H1 (cell line): Measurements from ENCODE around the gene PMP22. TPM values are rescaled to one million over a fixed set of nuclear protein-coding genes. Genes with fewer than 3 reads are reported as not detected.

Source experiments
- CTCF ChIA-PET: fragments of 300-600 bp; sonication (Branson Sonifier 250); formaldehyde crosslinking; loops from one replicate; lab custom pipeline; 2021; ENCODE audit not compliant: partially characterized antibody; lab: Charles Lee
- POLR2A ChIA-PET: fragments of 300-600 bp; sonication (Branson Sonifier 250); formaldehyde crosslinking; loops from one replicate; lab custom pipeline; 2021; ENCODE audit warnings: inconsistent platforms; ENCODE audit not compliant: partially characterized antibody; lab: Charles Lee
- DNase-seq, 2 experiments: peaks; one replicate each; pipeline versions ENCODE4 v3.0.0 to v3.0.0-alpha.2; 2010 to 2022; ENCODE audit warnings: low spot score in 2 of 2, low read depth in 1 of 2, mixed read lengths in 1 of 2
- FAIRE-seq: peaks from 2 replicates; lab custom pipeline; 2011; peaks lifted over from hg19 to GRCh38; lab: Jason Lieb, UNC
- H2AFZ ChIP-seq: 2 replicates; pipeline ENCODE4 v1.8.1; 2012; ENCODE audit warnings: low read length, inconsistent platforms
- H2AK5ac ChIP-seq: 2 replicates; pipeline ENCODE4 v1.6.1; 2013; ENCODE audit warnings: low read depth, low read length
- H2BK120ac ChIP-seq: replicated peaks from 2 replicates; pipeline ENCODE3; 2013; ENCODE audit warnings: low read depth, low read length, inconsistent platforms
- H2BK12ac ChIP-seq: 2 replicates; pipeline ENCODE4 v1.6.1; 2013; ENCODE audit warnings: low read depth, low read length
- H2BK15ac ChIP-seq: 2 replicates; pipeline ENCODE4 v1.6.1; 2013; ENCODE audit warnings: low read length
- H2BK20ac ChIP-seq: 2 replicates; pipeline ENCODE4 v1.6.1; 2013; ENCODE audit warnings: low read length
- H2BK5ac ChIP-seq: 2 replicates; pipeline ENCODE4 v1.6.1; 2013; ENCODE audit warnings: low read depth, low read length
- H3K14ac ChIP-seq: 2 replicates; pipeline ENCODE4 v1.6.1; 2013; ENCODE audit warnings: inconsistent platforms; ENCODE audit not compliant: insufficient read length
- H3K18ac ChIP-seq: 2 replicates; pipeline ENCODE4 v1.6.1; 2013; ENCODE audit warnings: low read length; ENCODE audit errors: extremely low read depth
- H3K23ac ChIP-seq: 2 replicates; pipeline ENCODE4 v1.6.1; 2013; ENCODE audit warnings: inconsistent platforms; ENCODE audit not compliant: insufficient read length
- H3K23me2 ChIP-seq: 2 replicates; pipeline ENCODE4 v1.6.1; 2013; ENCODE audit warnings: low read depth, low read length
- H3K27ac ChIP-seq: 2 replicates; pipeline ENCODE4 v1.6.1; 2011; ENCODE audit warnings: low read depth, low read length, inconsistent platforms
- H3K27me3 ChIP-seq, 4 experiments: replicated peaks in 1 of 4; 1 replicate in 1 of 4; 2 replicates in 3 of 4; pipeline versions ENCODE4 v1.6.1 to v1.8.1; 2011 to 2013; ENCODE audit warnings: low read length in 3 of 4, mild to moderate bottlenecking in 3 of 4, inconsistent platforms in 2 of 4, mixed read lengths in 2 of 4, moderate library complexity in 1 of 4; ENCODE audit not compliant: control insufficient read depth in 3 of 4, insufficient read depth in 3 of 4; ENCODE audit errors: extremely low read depth in 1 of 4
- H3K36me3 ChIP-seq, 4 experiments: 2 replicates each; pipeline versions ENCODE4 v1.6.1 to v1.8.1; 2011 to 2013; ENCODE audit warnings: mild to moderate bottlenecking in 4 of 4, low read length in 3 of 4, moderate library complexity in 2 of 4, control low read depth in 1 of 4, inconsistent platforms in 1 of 4; ENCODE audit not compliant: insufficient read depth in 4 of 4, control insufficient read depth in 2 of 4
- H3K4ac ChIP-seq: replicated peaks from 2 replicates; pipeline ENCODE3; 2013; ENCODE audit warnings: low read length, low read depth, mixed read lengths, inconsistent platforms; ENCODE audit not compliant: insufficient read length
- H3K4me1 ChIP-seq, 4 experiments: replicated peaks in 1 of 4; 1 replicate in 1 of 4; 2 replicates in 3 of 4; pipeline versions ENCODE4 v1.6.1 to v1.8.1; 2011 to 2013; ENCODE audit warnings: low read length in 3 of 4, inconsistent platforms in 2 of 4, mixed read lengths in 1 of 4; ENCODE audit not compliant: insufficient read depth in 4 of 4, control insufficient read depth in 3 of 4
- H3K4me2 ChIP-seq, 2 experiments: 2 replicates each; pipeline versions ENCODE4 v1.6.1 to v1.8.1; 2011 to 2013; ENCODE audit warnings: low read depth in 2 of 2, low read length in 2 of 2, control low read depth in 1 of 2, inconsistent platforms in 1 of 2, mild to moderate bottlenecking in 1 of 2; ENCODE audit not compliant: insufficient read depth in 1 of 2
- H3K4me3 ChIP-seq, 4 experiments: fragments of 200-600, 300-600 bp in 1 of 4; sonication (generic), shearing (Covaris generic), sonication (Bioruptor Twin) in 1 of 4; 2 replicates each; pipeline versions ENCODE4 v1.5.1 to v1.8.1; 2011 to 2016; ENCODE audit warnings: low read length in 4 of 4, low read depth in 3 of 4, control low read depth in 2 of 4, inconsistent platforms in 2 of 4, mild to moderate bottlenecking in 2 of 4, mixed read lengths in 1 of 4, moderate library complexity in 1 of 4; ENCODE audit not compliant: insufficient read depth in 2 of 4; ENCODE audit errors: extremely low read depth in 1 of 4
- H3K56ac ChIP-seq: replicated peaks from 2 replicates; pipeline ENCODE3; 2013; ENCODE audit warnings: low read depth, mild to moderate bottlenecking, mixed read lengths, low read length, inconsistent platforms; ENCODE audit not compliant: insufficient read length
- H3K79me1 ChIP-seq: 2 replicates; pipeline ENCODE4 v1.6.1; 2013; ENCODE audit warnings: low read depth, low read length, control low read depth
- H3K79me2 ChIP-seq, 2 experiments: 2 replicates each; pipeline versions ENCODE4 v1.6.1 to v1.8.1; 2012 to 2013; ENCODE audit warnings: low read length in 2 of 2, mild to moderate bottlenecking in 2 of 2, inconsistent platforms in 1 of 2; ENCODE audit not compliant: insufficient read depth in 2 of 2, control insufficient read depth in 1 of 2
- H3K9ac ChIP-seq, 4 experiments: replicated peaks in 1 of 4; 1 replicate in 1 of 4; 2 replicates in 3 of 4; pipeline versions ENCODE4 v1.6.1 to v1.8.1; 2011 to 2013; ENCODE audit warnings: low read depth in 3 of 4, low read length in 3 of 4, control low read depth in 2 of 4, mild to moderate bottlenecking in 2 of 4, moderate library complexity in 2 of 4, inconsistent platforms in 1 of 4; ENCODE audit errors: extremely low read depth in 1 of 4
- H3K9me3 ChIP-seq, 2 experiments: 2 replicates each; pipeline versions ENCODE4 v1.6.1 to v1.8.1; 2012 to 2013; ENCODE audit warnings: mild to moderate bottlenecking in 2 of 2, moderate library complexity in 2 of 2, control low read depth in 1 of 2, inconsistent platforms in 1 of 2, low read depth in 1 of 2, low read length in 1 of 2, mixed read lengths in 1 of 2; ENCODE audit not compliant: insufficient read depth in 2 of 2
- H4K20me1 ChIP-seq, 2 experiments: replicated peaks in 1 of 2; 2 replicates each; pipeline versions ENCODE3 to v1.8.1; 2011 to 2013; ENCODE audit warnings: inconsistent platforms in 2 of 2, low read length in 2 of 2, mild to moderate bottlenecking in 1 of 2; ENCODE audit not compliant: insufficient read depth in 2 of 2, control insufficient read depth in 1 of 2
- H4K5ac ChIP-seq: 2 replicates; pipeline ENCODE4 v1.6.1; 2013; ENCODE audit warnings: low read length, low read depth, mixed read lengths, inconsistent platforms; ENCODE audit not compliant: insufficient read length
- H4K8ac ChIP-seq: 2 replicates; pipeline ENCODE4 v1.8.0; 2013; ENCODE audit warnings: mild to moderate bottlenecking, moderate library complexity, low read length, inconsistent platforms; ENCODE audit not compliant: insufficient read depth; ENCODE audit errors: extremely low read depth
- H4K91ac ChIP-seq: replicated peaks from 2 replicates; pipeline ENCODE3; 2013; ENCODE audit warnings: low read length, mixed read lengths, inconsistent platforms; ENCODE audit not compliant: insufficient read length
- GTF2F1 ChIP-seq: IDR thresholded peaks from 2 replicates; pipeline ENCODE4 v1.6.1; 2012; ENCODE audit warnings: low read depth, low read length, improper control_type of control experiment, borderline replicate concordance
- ZNF274 ChIP-seq: IDR thresholded peaks from 2 replicates; pipeline ENCODE4 v1.7.0; 2012; ENCODE audit warnings: low read length, borderline replicate concordance; ENCODE audit errors: extremely low read depth
- WGBS, 2 experiments: shearing (Covaris generic) in 1 of 2; methylation state at CpG; one replicate each; pipeline versions ENCODE4 v1.1.6 to v1.1.7; 2013 to 2015; ENCODE audit warnings: low lambda C conversion rate in 2 of 2, mixed read lengths in 2 of 2, inconsistent platforms in 1 of 2, low coverage in 1 of 2, missing lambda C conversion rate in 1 of 2; ENCODE audit not compliant: insufficient replicate concordance in 2 of 2, insufficient coverage in 1 of 2, insufficient read length in 1 of 2; ENCODE audit errors: extremely low coverage in 1 of 2, missing lambda C conversion rate in 1 of 2; 5-methylcytosine and 5-hydroxymethylcytosine counted together
- polyA plus RNA-seq, 7 experiments: library from polyadenylated mRNA; depleted of rRNA in 3 of 7; stranded (reverse) in 5 of 7; unstranded in 2 of 7; fragments of >200 nt in 5 of 7; fragments of 200-250 nt in 2 of 7; gene quantifications; 1 replicate in 5 of 7; 2 replicates in 1 of 7; 4 replicates in 1 of 7; pipeline versions ENCODE4 v1.2.1 to v1.2.3, GENCODE V29; 2011 to 2013; ENCODE audit warnings: missing spikeins in 2 of 7, mixed read lengths in 2 of 7
- total RNA-seq: library from RNA; stranded (reverse); fragmentation: NEBNext Ultra II Directional; extraction: Animal tissue kit (Norgen Biotek cat#: 25700); gene quantifications from 2 replicates; pipeline ENCODE4 v1.2.1, GENCODE V29; 2021

The PMP22 gene
- total and polyA plus RNA-seq, 2 of the 8 experiments (the other 6 are each of a cell fraction or from before 2014, with no cell fraction given) = 0.84 to 4.9 TPM

DNA sequence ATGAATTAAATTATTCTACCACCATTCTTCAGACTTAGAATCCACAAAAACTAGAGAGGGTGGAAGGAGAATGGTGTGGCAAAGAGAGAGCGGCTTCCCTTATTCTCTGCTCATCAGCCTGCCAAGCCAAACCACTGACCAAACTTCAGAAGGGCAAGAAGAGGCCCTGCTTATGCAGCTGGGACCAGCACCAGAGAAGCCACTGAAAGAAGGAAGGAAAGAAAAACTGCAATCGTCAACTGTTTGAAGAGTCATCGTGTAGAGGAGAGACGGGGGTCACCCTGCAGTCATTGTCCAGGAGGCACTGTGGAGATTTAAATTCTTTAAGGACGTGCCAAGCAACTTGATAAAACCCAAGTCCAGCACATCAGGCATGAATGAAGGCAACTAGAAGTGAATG is 15.6 kb downstream of the PMP22 start:
- H3K4me3 ChIP-seq = no peak overlapping the region
- no peak overlapping the region for H2BK20ac ChIP-seq
- no peak overlapping the region for H2BK120ac ChIP-seq
- POLR2A ChIA-PET = no interaction called here
- H2BK15ac ChIP-seq = no peak overlapping the region
- 73% methylated on average over 5 of the region's 5 CpGs; no CpG with 5 or more reads in 1 of the 2 experiments for WGBS, 2 experiments
- CTCF ChIA-PET = interaction anchor here (0.8 to 4.8 kb wide), 12 partner anchors 8 to 254 kb away, joined by 3 to 43 read pairs (median 6); no protein-coding TSS in a partner anchor
- TF ChIP-seq GTF2F1 (no peak), ZNF274 (no peak)
- TF ChIP-seq, all 59 proteins: peak for 0
- FAIRE-seq = no peak
- Histone ChIP-seq H2BK12ac (no peak overlapping the region), H3K18ac (no peak overlapping the region), H3K23ac (no peak overlapping the region), H3K79me2 (no peaks in the 10 kb centered on the region), H3K4me1 (no peaks in the 10 kb centered on the region), H4K20me1 (no peaks in the 10 kb centered on the region), H2AK5ac (no peak overlapping the region), H3K4me2 (no peak overlapping the region), H3K79me1 (no peaks in the 10 kb centered on the region), H3K27me3 (no peaks in the 10 kb centered on the region; a peak in 1 of 7 replicates), H4K91ac (no peak overlapping the region), H3K36me3 (no peaks in the 10 kb centered on the region), H3K23me2 (no peaks in the 10 kb centered on the region; the same call in 1 of the 2 replicates), H3K4ac (no peak overlapping the region), H2BK5ac (no peak overlapping the region), H3K56ac (no peak overlapping the region), H3K14ac (no peak overlapping the region), H4K5ac (no peak overlapping the region), H4K8ac (no peak overlapping the region), H3K9me3 (no peaks in the 10 kb centered on the region), H3K9ac (no peak overlapping the region), H3K27ac (no peak overlapping the region), H2AFZ (no peak overlapping the region)
- no peak for DNase-seq
